ENCODE measurements around the gene RNF123. TPM values are rescaled to one million over a fixed set of nuclear protein-coding genes. Genes with fewer than 3 reads are reported as not detected.

RNF123 gene
- total and polyA plus RNA-seq, 2 experiments from 2014 or later, result 27.7 to 39.1 TPM

DNA sequence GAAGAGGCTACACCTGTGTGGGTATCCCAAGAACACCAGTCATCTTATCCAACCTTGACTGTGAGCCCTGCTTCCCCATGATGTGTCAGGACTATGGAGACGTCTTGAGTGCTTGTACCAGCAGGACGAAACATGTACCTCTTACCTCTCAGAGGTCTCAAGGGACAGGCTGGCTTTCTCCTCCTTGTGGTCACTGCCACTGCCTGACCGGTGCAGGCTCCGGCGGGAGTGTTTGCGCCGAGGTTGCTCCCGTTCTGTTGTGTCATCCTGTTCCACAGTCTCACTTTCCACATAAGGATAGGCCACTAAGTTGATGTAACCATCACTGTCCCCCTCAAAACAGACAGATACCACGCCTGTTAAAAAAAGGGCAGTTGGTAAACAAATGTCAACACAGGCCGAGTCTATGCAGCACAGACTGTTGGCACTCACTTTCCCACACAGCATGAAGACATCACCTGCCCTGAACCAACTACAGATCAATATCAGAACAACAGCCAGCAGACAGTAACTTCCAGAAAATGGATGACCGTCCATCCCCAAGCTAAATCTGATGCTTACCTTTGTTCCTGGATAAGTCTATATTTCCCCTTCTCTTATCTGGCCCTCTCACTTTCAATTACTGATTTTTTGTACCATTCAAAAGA, 48.8 kb downstream of the RNF123 start:
- Histone ChIP-seq H3K36me3 (replicated peaks; ENCODE audit: insufficient read depth, low read depth) (no peaks in the 10 kb centered on the region), H3K4me2 (no peak overlapping the region), H3K9me2 (replicated peaks; ENCODE audit: insufficient read depth) (no peaks in the 10 kb centered on the region), H3K79me2 (peaks cover 39% of the 10 kb centered on the region), H3K4me3 (no peak overlapping the region), H3K27me3 (no peaks in the 10 kb centered on the region), H2AFZ (no peak overlapping the region), H4K20me1 (ENCODE audit: insufficient read depth, poor library complexity, severe bottlenecking) (no peaks in the 10 kb centered on the region), H3K27ac (no peak overlapping the region), H3K4me1 (ENCODE audit: insufficient read depth) (no peaks in the 10 kb centered on the region), H3K9me3 (ENCODE audit: low read depth) (no peaks in the 10 kb centered on the region)
- WGBS (ENCODE audit: low lambda C conversion rate, missing lambda C conversion rate), result 97% methylated on average over 11 of the region's 11 CpGs
- DNase-seq (ENCODE audit: low spot score), result no peak
- TF ChIP-seq EZH2 (IDR thresholded peaks at IDR 0.05; ENCODE audit: borderline replicate concordance) (no peak), EZH2phosphoT487 (IDR thresholded peaks at IDR 0.05; ENCODE audit: low read depth, severe bottlenecking, unreplicated experiment) (no peak)
- TF ChIP-seq, protein P1, sequence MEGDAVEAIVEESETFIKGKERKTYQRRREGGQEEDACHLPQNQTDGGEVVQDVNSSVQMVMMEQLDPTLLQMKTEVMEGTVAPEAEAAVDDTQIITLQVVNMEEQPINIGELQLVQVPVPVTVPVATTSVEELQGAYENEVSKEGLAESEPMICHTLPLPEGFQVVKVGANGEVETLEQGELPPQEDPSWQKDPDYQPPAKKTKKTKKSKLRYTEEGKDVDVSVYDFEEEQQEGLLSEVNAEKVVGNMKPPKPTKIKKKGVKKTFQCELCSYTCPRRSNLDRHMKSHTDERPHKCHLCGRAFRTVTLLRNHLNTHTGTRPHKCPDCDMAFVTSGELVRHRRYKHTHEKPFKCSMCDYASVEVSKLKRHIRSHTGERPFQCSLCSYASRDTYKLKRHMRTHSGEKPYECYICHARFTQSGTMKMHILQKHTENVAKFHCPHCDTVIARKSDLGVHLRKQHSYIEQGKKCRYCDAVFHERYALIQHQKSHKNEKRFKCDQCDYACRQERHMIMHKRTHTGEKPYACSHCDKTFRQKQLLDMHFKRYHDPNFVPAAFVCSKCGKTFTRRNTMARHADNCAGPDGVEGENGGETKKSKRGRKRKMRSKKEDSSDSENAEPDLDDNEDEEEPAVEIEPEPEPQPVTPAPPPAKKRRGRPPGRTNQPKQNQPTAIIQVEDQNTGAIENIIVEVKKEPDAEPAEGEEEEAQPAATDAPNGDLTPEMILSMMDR (IDR thresholded peaks at IDR 0.05; ENCODE audit: poor library complexity), result no peak

DNA sequence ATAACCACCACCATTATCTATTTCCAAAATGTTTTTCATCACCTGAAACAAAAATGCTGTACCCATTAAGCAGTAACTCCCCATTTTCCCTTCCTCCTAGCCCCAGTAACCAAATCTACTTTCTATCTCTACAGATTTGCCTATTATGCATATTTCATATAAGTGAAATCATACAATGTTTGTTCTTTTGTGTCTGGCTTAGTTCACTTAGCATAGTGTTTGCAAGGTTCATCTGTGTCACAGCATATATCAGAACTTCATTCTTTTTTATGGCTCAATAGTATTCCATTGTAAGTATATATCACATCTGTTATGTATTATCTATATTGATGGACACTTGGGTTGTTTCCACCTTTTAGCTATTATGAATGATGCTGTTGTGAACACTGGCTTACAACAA, 51.1 kb downstream of the RNF123 start:
- Histone ChIP-seq H3K4me2 (no peak overlapping the region), H3K27ac (no peak overlapping the region), H3K27me3 (no peaks in the 10 kb centered on the region), H3K4me1 (ENCODE audit: insufficient read depth) (no peaks in the 10 kb centered on the region), H3K36me3 (replicated peaks; ENCODE audit: insufficient read depth, low read depth) (no peaks in the 10 kb centered on the region), H2AFZ (no peak overlapping the region), H3K4me3 (no peak overlapping the region), H4K20me1 (ENCODE audit: insufficient read depth, poor library complexity, severe bottlenecking) (no peaks in the 10 kb centered on the region), H3K79me2 (peaks cover 49% of the 10 kb centered on the region), H3K9me2 (replicated peaks; ENCODE audit: insufficient read depth) (no peaks in the 10 kb centered on the region), H3K9me3 (ENCODE audit: low read depth) (no peaks in the 10 kb centered on the region)
- DNase-seq (ENCODE audit: low spot score), result no peak
- TF ChIP-seq, protein P1 (IDR thresholded peaks at IDR 0.05; ENCODE audit: poor library complexity), result no peak

DNA sequence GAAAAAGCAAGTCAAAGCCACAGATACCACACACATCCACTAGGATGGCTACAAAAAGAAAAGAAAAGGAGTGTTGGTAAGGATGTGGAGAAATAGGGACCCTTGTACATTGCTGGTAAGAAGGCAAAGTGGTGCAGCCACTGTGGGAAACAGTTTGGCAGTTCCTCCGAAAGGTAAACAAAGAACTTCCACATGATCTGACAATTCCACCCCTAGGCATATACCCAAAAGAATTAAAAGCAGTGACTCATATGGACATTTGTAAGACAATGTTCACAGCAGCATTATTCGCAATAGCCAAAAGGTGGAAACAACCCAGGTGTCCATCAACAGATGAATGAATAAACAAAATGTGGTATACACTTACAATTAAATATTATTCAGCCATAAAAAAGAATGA, 56.6 kb downstream of the RNF123 start:
- no peak overlapping the region for H2AFZ ChIP-seq
- 95% methylated on average over 2 of the region's 2 CpGs for WGBS (ENCODE audit: low lambda C conversion rate, missing lambda C conversion rate)
- H3K4me2 ChIP-seq, result no peak overlapping the region
- no peak for DNase-seq (ENCODE audit: low spot score)
- TF ChIP-seq, protein P1 (IDR thresholded peaks at IDR 0.05; ENCODE audit: poor library complexity), result no peak
- TF ChIP-seq EZH2 (IDR thresholded peaks at IDR 0.05; ENCODE audit: borderline replicate concordance) (no peak), EZH2phosphoT487 (IDR thresholded peaks at IDR 0.05; ENCODE audit: low read depth, severe bottlenecking, unreplicated experiment) (no peak)
- H3K79me2 ChIP-seq, result peaks cover 79% of the 10 kb centered on the region
- no peaks in the 10 kb centered on the region for H3K27me3 ChIP-seq
- H3K9me3 ChIP-seq (ENCODE audit: low read depth), result no peaks in the 10 kb centered on the region
- no peak overlapping the region for H3K27ac ChIP-seq
- H3K4me1 ChIP-seq (ENCODE audit: insufficient read depth), result no peaks in the 10 kb centered on the region
- no peak overlapping the region for H3K4me3 ChIP-seq
- H4K20me1 ChIP-seq (ENCODE audit: insufficient read depth, poor library complexity, severe bottlenecking), result peaks cover 3% of the 10 kb centered on the region
- no peaks in the 10 kb centered on the region for H3K36me3 ChIP-seq (replicated peaks; ENCODE audit: insufficient read depth, low read depth)
- no peaks in the 10 kb centered on the region for H3K9me2 ChIP-seq (replicated peaks; ENCODE audit: insufficient read depth)
